GM23338 (cell line): ENCODE data around the gene TRIM31. TPM values are rescaled to one million over a fixed set of nuclear protein-coding genes. Genes with fewer than 3 reads are reported as not detected.

Experiments
- ATAC-seq: fragments of 200-7000 bp; cut with Tn5 transposase; 3 replicates; pipeline ENCODE4 v1.9.1; 2020
- DNase-seq: peaks from one replicate; pipeline ENCODE4 v3.0.0-alpha.2; 2015; ENCODE audit warnings: low spot score
- H2AFZ ChIP-seq: fragments of 200-600 bp; sonication (generic); 2 replicates; pipeline ENCODE4 v1.8.0; 2016; ENCODE audit warnings: antibody characterized with exemption, mild to moderate bottlenecking, moderate library complexity
- H3F3A ChIP-seq: fragments of 200-600 bp; sonication (generic); replicated peaks from 2 replicates; pipeline ENCODE4 v1.8.0; 2017; ENCODE audit warnings: antibody characterized with exemption, mixed run types, low read depth
- H3K27ac ChIP-seq: fragments of 200-600 bp; sonication (generic); 2 replicates; pipeline ENCODE4 v1.6.1; 2016; ENCODE audit warnings: low read depth
- H3K27me3 ChIP-seq: fragments of 200-600 bp; sonication (generic); 2 replicates; pipeline ENCODE4 v1.8.0; 2016; ENCODE audit warnings: mild to moderate bottlenecking, mixed run types, moderate library complexity; ENCODE audit not compliant: insufficient read depth
- H3K36me3 ChIP-seq: fragments of 200-600 bp; sonication (generic); 2 replicates; pipeline ENCODE4 v1.8.0; 2016; ENCODE audit warnings: mild to moderate bottlenecking; ENCODE audit not compliant: insufficient read depth
- H3K4me1 ChIP-seq: fragments of 200-600 bp; sonication (generic); 2 replicates; pipeline ENCODE4 v1.8.0; 2016; ENCODE audit warnings: mild to moderate bottlenecking, moderate library complexity; ENCODE audit not compliant: insufficient read depth
- H3K4me2 ChIP-seq: fragments of 200-600 bp; sonication (generic); 2 replicates; pipeline ENCODE4 v1.7.1; 2017; ENCODE audit warnings: mixed run types
- H3K4me3 ChIP-seq: fragments of 200-600 bp; sonication (generic); 2 replicates; pipeline ENCODE4 v1.6.1; 2016; ENCODE audit warnings: mixed run types
- H3K79me2 ChIP-seq: fragments of 200-600 bp; sonication (generic); replicated peaks from 2 replicates; pipeline ENCODE4 v1.8.0; 2017; ENCODE audit warnings: mild to moderate bottlenecking; ENCODE audit not compliant: insufficient read depth
- H3K9me2 ChIP-seq: fragments of 200-600 bp; sonication (generic); 2 replicates; pipeline ENCODE4 v1.8.0; 2017; ENCODE audit not compliant: insufficient read depth
- H4K20me1 ChIP-seq: fragments of 200-600 bp; sonication (generic); replicated peaks from 2 replicates; pipeline ENCODE4 v1.8.0; 2017; ENCODE audit warnings: mild to moderate bottlenecking; ENCODE audit not compliant: insufficient read depth
- H3K27ac Mint-ChIP-seq: 2 replicates; pipeline ENCODE4 v1.8.0; 2020; ENCODE audit warnings: inconsistent platforms, mild to moderate bottlenecking, moderate library complexity, mixed read lengths
- H3K27me3 Mint-ChIP-seq: 3 replicates; pipeline ENCODE4 v1.8.0; 2022; ENCODE audit warnings: low read depth, mild to moderate bottlenecking, moderate library complexity, mixed read lengths, inconsistent platforms; ENCODE audit not compliant: insufficient read depth, poor library complexity
- H3K36me3 Mint-ChIP-seq: 3 replicates; pipeline ENCODE4 v1.8.0; 2021; ENCODE audit warnings: low read depth, mild to moderate bottlenecking, inconsistent platforms, moderate library complexity, mixed read lengths
- H3K4me1 Mint-ChIP-seq: 3 replicates; pipeline ENCODE4 v1.8.0; 2020; ENCODE audit warnings: mild to moderate bottlenecking, inconsistent platforms, mixed read lengths
- H3K4me3 Mint-ChIP-seq: 3 replicates; pipeline ENCODE4 v1.8.0; 2021; ENCODE audit warnings: moderate library complexity, mild to moderate bottlenecking, inconsistent platforms, mixed read lengths
- H3K9me3 Mint-ChIP-seq: 3 replicates; pipeline ENCODE4 v1.8.0; 2020; ENCODE audit warnings: moderate library complexity, mild to moderate bottlenecking, inconsistent platforms, mixed read lengths
- EZH2 ChIP-seq: fragments of 200-600 bp; sonication (generic); IDR thresholded peaks from one replicate; pipeline ENCODE4 v1.8.0; 2017; ENCODE audit warnings: antibody characterized with exemption, mild to moderate bottlenecking, low read depth; ENCODE audit not compliant: unreplicated experiment
- EZH2phosphoT487 ChIP-seq: fragments of 200-600 bp; sonication (generic); IDR thresholded peaks from one replicate; pipeline ENCODE4 v1.8.1; 2018; ENCODE audit warnings: antibody characterized with exemption; ENCODE audit not compliant: unreplicated experiment
- JUNB ChIP-seq: IDR thresholded peaks from one replicate; pipeline ENCODE4 v1.6.1; 2016; ENCODE audit warnings: antibody characterized with exemption; ENCODE audit not compliant: unreplicated experiment
- POLR2AphosphoS5 ChIP-seq: IDR thresholded peaks from 2 replicates; pipeline ENCODE4 v1.6.1; 2016; ENCODE audit warnings: antibody characterized with exemption, low read depth
- ZNF114 ChIP-seq: fragments of 250-450 bp; sonication (Bioruptor Pico); IDR thresholded peaks from 2 replicates; pipeline ENCODE4 v1.5.0; 2020; ENCODE audit warnings: mild to moderate bottlenecking, moderate library complexity
- ZNF331 ChIP-seq: fragments of 250-450 bp; sonication (Bioruptor Pico); IDR thresholded peaks from 2 replicates; pipeline ENCODE4 v1.5.0; 2020; ENCODE audit warnings: low read depth, mild to moderate bottlenecking, moderate library complexity
- polyA plus RNA-seq: library from polyadenylated mRNA; unstranded; fragments of >200 nt; fragmentation: Nextera tagmentation; extraction: Ambion mirVana; gene quantifications from 2 replicates; pipeline ENCODE4 v1.2.1, GENCODE V29; 2016
- total RNA-seq: library from RNA; depleted of rRNA; stranded (reverse); fragments of >200 nt; shearing (Covaris generic); gene quantifications from 2 replicates; pipeline ENCODE4 v1.2.3, GENCODE V29; 2014
- TF ChIP-seq, protein P1 (sequence below), 2 experiments: fragments of 200-600 bp in 1 of 2; sonication (generic) in 1 of 2; conservative IDR thresholded peaks; 2 replicates each; pipeline versions ENCODE4 v1.5.1 to v1.6.1; 2016 to 2017; ENCODE audit warnings: antibody characterized with exemption in 2 of 2, low read depth in 2 of 2, mild to moderate bottlenecking in 2 of 2, moderate library complexity in 1 of 2
- TF ChIP-seq, protein P2 (sequence below): IDR thresholded peaks from 2 replicates; pipeline ENCODE4 v1.6.1; 2016; ENCODE audit warnings: antibody characterized with exemption
- TF ChIP-seq, protein P3 (sequence below): IDR thresholded peaks from one replicate; pipeline ENCODE4 v1.6.1; 2018; ENCODE audit warnings: antibody characterized with exemption; ENCODE audit not compliant: unreplicated experiment

The TRIM31 gene
- total and polyA plus RNA-seq, 2 experiments from 2014 or later, result 0.26 TPM; not detected in 1

DNA sequence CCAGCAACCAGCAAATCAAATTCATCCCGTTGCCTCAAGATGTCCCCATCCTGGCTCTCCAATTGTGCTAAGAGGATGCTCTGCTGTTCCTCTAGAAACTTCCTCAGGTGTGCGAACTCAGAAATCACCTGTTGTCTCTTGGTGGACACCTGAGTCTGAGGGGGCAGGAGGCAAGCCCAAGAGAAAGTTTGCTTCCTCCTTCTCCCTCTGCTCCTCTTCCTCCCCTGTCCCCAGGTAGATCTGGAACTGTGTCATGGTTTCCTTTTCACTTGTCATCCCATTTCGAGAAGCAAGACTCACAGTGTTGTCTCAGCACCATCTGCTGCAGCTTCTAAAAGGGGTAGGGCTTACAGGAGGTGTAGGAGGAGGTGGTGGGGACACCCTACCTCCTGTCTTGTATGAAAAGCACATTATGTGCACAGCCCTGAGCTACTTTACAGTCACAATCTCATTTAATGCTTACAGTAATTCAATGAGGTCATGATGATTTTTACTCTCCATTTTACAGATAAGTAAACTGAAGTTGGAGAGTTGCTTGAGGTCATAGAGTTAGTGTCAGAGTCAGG, 45.7 kb upstream of the TRIM31 start (continued):
- TF ChIP-seq, protein P1, sequence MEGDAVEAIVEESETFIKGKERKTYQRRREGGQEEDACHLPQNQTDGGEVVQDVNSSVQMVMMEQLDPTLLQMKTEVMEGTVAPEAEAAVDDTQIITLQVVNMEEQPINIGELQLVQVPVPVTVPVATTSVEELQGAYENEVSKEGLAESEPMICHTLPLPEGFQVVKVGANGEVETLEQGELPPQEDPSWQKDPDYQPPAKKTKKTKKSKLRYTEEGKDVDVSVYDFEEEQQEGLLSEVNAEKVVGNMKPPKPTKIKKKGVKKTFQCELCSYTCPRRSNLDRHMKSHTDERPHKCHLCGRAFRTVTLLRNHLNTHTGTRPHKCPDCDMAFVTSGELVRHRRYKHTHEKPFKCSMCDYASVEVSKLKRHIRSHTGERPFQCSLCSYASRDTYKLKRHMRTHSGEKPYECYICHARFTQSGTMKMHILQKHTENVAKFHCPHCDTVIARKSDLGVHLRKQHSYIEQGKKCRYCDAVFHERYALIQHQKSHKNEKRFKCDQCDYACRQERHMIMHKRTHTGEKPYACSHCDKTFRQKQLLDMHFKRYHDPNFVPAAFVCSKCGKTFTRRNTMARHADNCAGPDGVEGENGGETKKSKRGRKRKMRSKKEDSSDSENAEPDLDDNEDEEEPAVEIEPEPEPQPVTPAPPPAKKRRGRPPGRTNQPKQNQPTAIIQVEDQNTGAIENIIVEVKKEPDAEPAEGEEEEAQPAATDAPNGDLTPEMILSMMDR (conservative IDR thresholded peaks at IDR 0.05; ENCODE audit: low read depth in 2 of 2), result no peak
- TF ChIP-seq, protein P2, sequence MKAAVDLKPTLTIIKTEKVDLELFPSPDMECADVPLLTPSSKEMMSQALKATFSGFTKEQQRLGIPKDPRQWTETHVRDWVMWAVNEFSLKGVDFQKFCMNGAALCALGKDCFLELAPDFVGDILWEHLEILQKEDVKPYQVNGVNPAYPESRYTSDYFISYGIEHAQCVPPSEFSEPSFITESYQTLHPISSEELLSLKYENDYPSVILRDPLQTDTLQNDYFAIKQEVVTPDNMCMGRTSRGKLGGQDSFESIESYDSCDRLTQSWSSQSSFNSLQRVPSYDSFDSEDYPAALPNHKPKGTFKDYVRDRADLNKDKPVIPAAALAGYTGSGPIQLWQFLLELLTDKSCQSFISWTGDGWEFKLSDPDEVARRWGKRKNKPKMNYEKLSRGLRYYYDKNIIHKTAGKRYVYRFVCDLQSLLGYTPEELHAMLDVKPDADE, result no peak
- TF ChIP-seq EZH2 (no peak), POLR2AphosphoS5 (no peak), EZH2phosphoT487 (no peak), ZNF114 (CRISPR knock-in tag) (no peak), ZNF331 (CRISPR knock-in tag) (no peak)
- TF ChIP-seq, protein P3, sequence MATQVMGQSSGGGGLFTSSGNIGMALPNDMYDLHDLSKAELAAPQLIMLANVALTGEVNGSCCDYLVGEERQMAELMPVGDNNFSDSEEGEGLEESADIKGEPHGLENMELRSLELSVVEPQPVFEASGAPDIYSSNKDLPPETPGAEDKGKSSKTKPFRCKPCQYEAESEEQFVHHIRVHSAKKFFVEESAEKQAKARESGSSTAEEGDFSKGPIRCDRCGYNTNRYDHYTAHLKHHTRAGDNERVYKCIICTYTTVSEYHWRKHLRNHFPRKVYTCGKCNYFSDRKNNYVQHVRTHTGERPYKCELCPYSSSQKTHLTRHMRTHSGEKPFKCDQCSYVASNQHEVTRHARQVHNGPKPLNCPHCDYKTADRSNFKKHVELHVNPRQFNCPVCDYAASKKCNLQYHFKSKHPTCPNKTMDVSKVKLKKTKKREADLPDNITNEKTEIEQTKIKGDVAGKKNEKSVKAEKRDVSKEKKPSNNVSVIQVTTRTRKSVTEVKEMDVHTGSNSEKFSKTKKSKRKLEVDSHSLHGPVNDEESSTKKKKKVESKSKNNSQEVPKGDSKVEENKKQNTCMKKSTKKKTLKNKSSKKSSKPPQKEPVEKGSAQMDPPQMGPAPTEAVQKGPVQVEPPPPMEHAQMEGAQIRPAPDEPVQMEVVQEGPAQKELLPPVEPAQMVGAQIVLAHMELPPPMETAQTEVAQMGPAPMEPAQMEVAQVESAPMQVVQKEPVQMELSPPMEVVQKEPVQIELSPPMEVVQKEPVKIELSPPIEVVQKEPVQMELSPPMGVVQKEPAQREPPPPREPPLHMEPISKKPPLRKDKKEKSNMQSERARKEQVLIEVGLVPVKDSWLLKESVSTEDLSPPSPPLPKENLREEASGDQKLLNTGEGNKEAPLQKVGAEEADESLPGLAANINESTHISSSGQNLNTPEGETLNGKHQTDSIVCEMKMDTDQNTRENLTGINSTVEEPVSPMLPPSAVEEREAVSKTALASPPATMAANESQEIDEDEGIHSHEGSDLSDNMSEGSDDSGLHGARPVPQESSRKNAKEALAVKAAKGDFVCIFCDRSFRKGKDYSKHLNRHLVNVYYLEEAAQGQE, result no peak

DNA sequence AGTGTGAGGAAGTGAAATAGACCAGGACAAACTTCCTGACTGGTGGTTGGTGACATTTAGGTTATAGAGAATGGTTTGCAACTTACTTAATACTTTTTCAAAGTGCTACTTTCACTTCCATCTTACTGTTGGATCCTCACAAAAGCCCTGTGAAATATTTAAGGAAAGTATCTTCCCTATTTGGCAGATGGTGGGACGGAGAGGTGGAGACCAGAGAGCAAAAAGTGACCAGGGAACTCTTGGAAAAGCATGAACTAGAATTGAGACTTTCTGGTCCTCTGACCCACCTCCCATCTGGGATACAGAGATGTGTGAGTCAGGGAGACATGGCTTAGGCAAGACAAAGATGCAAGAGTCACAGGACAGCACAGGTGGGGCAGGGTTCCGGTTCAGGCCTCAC, 45.1 kb upstream of the TRIM31 start:
- H3K79me2 ChIP-seq, result no peaks in the 10 kb centered on the region
- TF ChIP-seq JUNB, result no peak
- H3K9me2 ChIP-seq, result no peaks in the 10 kb centered on the region
- no peaks in the 10 kb centered on the region for H3K4me1 Mint-ChIP-seq
- H3K4me1 ChIP-seq, result no peaks in the 10 kb centered on the region
- H2AFZ ChIP-seq, result no peak overlapping the region
- no peak overlapping the region for H3K4me2 ChIP-seq
- H3F3A ChIP-seq, result no peaks in the 10 kb centered on the region
- ATAC-seq, result no peak
- no peaks in the 10 kb centered on the region for H3K36me3 ChIP-seq
- no peaks in the 10 kb centered on the region for H3K9me3 Mint-ChIP-seq
- H4K20me1 ChIP-seq, result no peaks in the 10 kb centered on the region
- no peak overlapping the region for H3K27ac ChIP-seq
- H3K4me3 ChIP-seq, result no peak overlapping the region
- 0 out of 2 replicates have a peak, but pooled peaks cover 11% of the 10 kb centered on the region for H3K27me3 ChIP-seq
- no peak overlapping the region for H3K4me3 Mint-ChIP-seq
- DNase-seq, result no peak
- H3K27me3 Mint-ChIP-seq, result peaks cover 8% of the 10 kb centered on the region
- no peaks in the 10 kb centered on the region for H3K36me3 Mint-ChIP-seq
- no peak overlapping the region for H3K27ac Mint-ChIP-seq
